DND-41 (cell line): Measurements from ENCODE around the gene MTG2.

Source experiments
- ATAC-seq: fragments of 200-7000 bp; cut with Tn5 transposase; 3 replicates; pipeline ENCODE4 v1.9.1; 2021; ENCODE audit warnings: low read depth; ENCODE audit not compliant: insufficient read depth
- DNase-seq: peaks from one replicate; pipeline ENCODE4 v3.0.0-alpha.2; 2020
- H2AFZ ChIP-seq: 2 replicates; pipeline ENCODE4 v1.6.0; 2012; ENCODE audit warnings: low read depth, low read length
- H3K27ac ChIP-seq: 2 replicates; pipeline ENCODE4 v1.5.1; 2012; ENCODE audit warnings: low read length, inconsistent platforms
- H3K27me3 ChIP-seq: fragments of 200-600 bp; sonication (generic); 2 replicates; pipeline ENCODE4 v1.6.0; 2012; ENCODE audit warnings: low read length, mild to moderate bottlenecking, inconsistent platforms; ENCODE audit not compliant: insufficient read depth, poor library complexity
- H3K36me3 ChIP-seq: 2 replicates; pipeline ENCODE4 v1.5.1; 2012; ENCODE audit warnings: low read length, inconsistent platforms; ENCODE audit not compliant: insufficient read depth
- H3K4me1 ChIP-seq: 2 replicates; pipeline ENCODE4 v1.5.1; 2012; ENCODE audit warnings: mild to moderate bottlenecking, low read length; ENCODE audit not compliant: insufficient read depth
- H3K4me2 ChIP-seq: 2 replicates; pipeline ENCODE4 v1.6.0; 2012; ENCODE audit warnings: mild to moderate bottlenecking, moderate library complexity, low read length, inconsistent platforms; ENCODE audit not compliant: insufficient read depth
- H3K4me3 ChIP-seq, 2 experiments: fragments of 200-600 bp in 1 of 2; shearing (Covaris generic) in 1 of 2; 2 replicates each; pipeline ENCODE4 v1.5.1; 2012 to 2016; ENCODE audit warnings: inconsistent platforms in 2 of 2, low read length in 2 of 2, mild to moderate bottlenecking in 2 of 2, low read depth in 1 of 2, moderate library complexity in 1 of 2
- H3K79me2 ChIP-seq: 2 replicates; pipeline ENCODE4 v1.6.0; 2012; ENCODE audit warnings: low read length, inconsistent platforms; ENCODE audit not compliant: insufficient read depth
- H3K9ac ChIP-seq: 2 replicates; pipeline ENCODE4 v1.6.0; 2012; ENCODE audit warnings: low read depth, mild to moderate bottlenecking, inconsistent platforms, low read length, moderate library complexity
- H3K9me3 ChIP-seq: 2 replicates; pipeline ENCODE4 v1.5.1; 2012; ENCODE audit warnings: low read length, moderate library complexity, mild to moderate bottlenecking, inconsistent platforms; ENCODE audit not compliant: insufficient read depth, severe bottlenecking
- H4K20me1 ChIP-seq: 2 replicates; pipeline ENCODE4 v1.6.0; 2012; ENCODE audit warnings: low read length; ENCODE audit not compliant: insufficient read depth
- EZH2 ChIP-seq: IDR thresholded peaks from 3 replicates; pipeline ENCODE4 v1.6.1; 2012; ENCODE audit warnings: borderline replicate concordance, low read depth, mild to moderate bottlenecking, moderate library complexity, low read length, inconsistent platforms; ENCODE audit not compliant: severe bottlenecking
- TF ChIP-seq, protein P1 (sequence below): IDR thresholded peaks from 2 replicates; pipeline ENCODE4 v1.5.1; 2012; ENCODE audit warnings: borderline replicate concordance, low read length, moderate library complexity, mild to moderate bottlenecking; ENCODE audit not compliant: poor library complexity, severe bottlenecking; ENCODE audit errors: extremely low read depth

Gene MTG2

DNA sequence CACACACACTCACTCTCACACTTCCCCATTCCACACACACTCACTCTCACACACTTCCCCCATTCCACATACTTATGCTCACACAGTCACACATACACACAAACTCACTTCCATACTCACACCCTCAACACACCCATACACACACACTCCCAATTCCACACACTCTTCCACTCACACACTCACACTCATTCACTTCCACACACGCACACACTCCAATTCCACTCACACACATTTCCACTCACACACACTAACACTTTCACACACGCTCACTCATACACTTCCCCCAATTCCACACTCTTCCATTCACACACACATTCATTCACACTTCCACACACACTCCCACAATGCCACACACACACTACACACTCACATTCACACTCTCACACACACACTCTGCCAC is 47.4 kb downstream of the MTG2 start:
- DNase-seq: no peak
- no peak overlapping the region for H3K9ac ChIP-seq
- no peaks in the 10 kb centered on the region for H3K36me3 ChIP-seq
- TF ChIP-seq, protein P1, sequence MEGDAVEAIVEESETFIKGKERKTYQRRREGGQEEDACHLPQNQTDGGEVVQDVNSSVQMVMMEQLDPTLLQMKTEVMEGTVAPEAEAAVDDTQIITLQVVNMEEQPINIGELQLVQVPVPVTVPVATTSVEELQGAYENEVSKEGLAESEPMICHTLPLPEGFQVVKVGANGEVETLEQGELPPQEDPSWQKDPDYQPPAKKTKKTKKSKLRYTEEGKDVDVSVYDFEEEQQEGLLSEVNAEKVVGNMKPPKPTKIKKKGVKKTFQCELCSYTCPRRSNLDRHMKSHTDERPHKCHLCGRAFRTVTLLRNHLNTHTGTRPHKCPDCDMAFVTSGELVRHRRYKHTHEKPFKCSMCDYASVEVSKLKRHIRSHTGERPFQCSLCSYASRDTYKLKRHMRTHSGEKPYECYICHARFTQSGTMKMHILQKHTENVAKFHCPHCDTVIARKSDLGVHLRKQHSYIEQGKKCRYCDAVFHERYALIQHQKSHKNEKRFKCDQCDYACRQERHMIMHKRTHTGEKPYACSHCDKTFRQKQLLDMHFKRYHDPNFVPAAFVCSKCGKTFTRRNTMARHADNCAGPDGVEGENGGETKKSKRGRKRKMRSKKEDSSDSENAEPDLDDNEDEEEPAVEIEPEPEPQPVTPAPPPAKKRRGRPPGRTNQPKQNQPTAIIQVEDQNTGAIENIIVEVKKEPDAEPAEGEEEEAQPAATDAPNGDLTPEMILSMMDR: no peak
- no peak for TF ChIP-seq EZH2
- H3K27me3 ChIP-seq: peaks cover 3% of the 10 kb centered on the region
- no peaks in the 10 kb centered on the region for H3K9me3 ChIP-seq
- H3K79me2 ChIP-seq: no peaks in the 10 kb centered on the region
- no peak overlapping the region for H3K27ac ChIP-seq
- no peaks in the 10 kb centered on the region for H3K4me1 ChIP-seq
- no peak overlapping the region for H3K4me2 ChIP-seq
- H4K20me1 ChIP-seq: peaks cover 32% of the 10 kb centered on the region
- no peak overlapping the region for H3K4me3 ChIP-seq
- no peak overlapping the region for H2AFZ ChIP-seq
- ATAC-seq: no peak

DNA sequence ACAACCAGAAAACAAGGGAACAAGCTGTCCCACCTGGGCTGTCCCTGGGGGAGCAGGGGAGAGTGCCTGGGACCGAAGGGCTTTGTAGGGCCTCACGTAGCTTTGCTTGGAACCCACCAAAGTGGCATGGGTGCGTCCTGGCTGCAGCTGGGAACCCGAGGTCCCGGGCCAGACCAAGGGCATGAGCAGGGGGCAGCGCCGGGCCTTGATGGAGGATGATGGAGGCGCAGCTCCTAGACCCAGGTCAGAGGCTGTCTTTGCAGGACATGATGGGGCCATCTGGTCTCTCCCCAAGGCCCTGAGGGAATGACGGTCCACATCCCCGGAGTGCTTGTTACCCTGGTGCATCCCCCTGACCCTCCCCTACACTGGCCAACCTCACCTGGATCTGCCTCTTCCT is 47.9 kb downstream of the MTG2 start:
- no peaks in the 10 kb centered on the region for H3K79me2 ChIP-seq
- no peak overlapping the region for H2AFZ ChIP-seq
- H3K4me2 ChIP-seq: no peak overlapping the region
- no peak overlapping the region for H3K9ac ChIP-seq
- TF ChIP-seq, protein P1: no peak
- TF ChIP-seq EZH2: no peak
- no peaks in the 10 kb centered on the region for H3K36me3 ChIP-seq
- H3K27ac ChIP-seq: no peak overlapping the region
- no peak overlapping the region for H3K4me3 ChIP-seq
- ATAC-seq: no peak
- DNase-seq: no peak
- H3K27me3 ChIP-seq: peaks cover 3% of the 10 kb centered on the region
- H4K20me1 ChIP-seq: peaks cover 29% of the 10 kb centered on the region
- no peaks in the 10 kb centered on the region for H3K9me3 ChIP-seq
- no peaks in the 10 kb centered on the region for H3K4me1 ChIP-seq

DNA sequence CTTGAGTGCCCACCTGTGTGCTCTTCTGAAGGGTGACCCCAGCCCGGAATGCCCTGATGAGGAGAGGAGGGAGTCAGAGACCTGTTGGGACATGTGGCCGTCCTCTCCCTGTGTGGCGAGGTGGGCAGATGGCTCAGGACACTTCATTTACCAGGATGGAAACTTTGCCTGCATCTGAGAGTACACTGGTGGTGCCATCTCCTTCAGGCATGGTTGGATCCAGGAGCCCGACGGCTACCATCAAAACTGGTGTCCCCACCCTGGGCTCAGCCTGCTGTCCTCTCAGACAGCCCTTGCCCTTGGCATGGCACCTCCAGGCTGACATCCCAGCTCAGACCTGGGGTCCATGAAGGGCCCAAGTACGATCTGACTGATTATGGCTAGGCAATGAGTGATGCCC is 48.5 kb downstream of the MTG2 start:
- TF ChIP-seq, protein P1: no peak
- TF ChIP-seq EZH2: no peak
- no peaks in the 10 kb centered on the region for H3K36me3 ChIP-seq
- no peak overlapping the region for H2AFZ ChIP-seq
- DNase-seq (no peak), ATAC-seq (no peak)
- no peak overlapping the region for H3K9ac ChIP-seq
- no peak overlapping the region for H3K4me3 ChIP-seq
- H3K79me2 ChIP-seq: no peaks in the 10 kb centered on the region
- H3K27me3 ChIP-seq: peaks cover 3% of the 10 kb centered on the region
- no peak overlapping the region for H3K4me2 ChIP-seq
- H3K4me1 ChIP-seq: no peaks in the 10 kb centered on the region
- H3K27ac ChIP-seq: no peak overlapping the region
- no peaks in the 10 kb centered on the region for H3K9me3 ChIP-seq
- peaks cover 25% of the 10 kb centered on the region for H4K20me1 ChIP-seq

DNA sequence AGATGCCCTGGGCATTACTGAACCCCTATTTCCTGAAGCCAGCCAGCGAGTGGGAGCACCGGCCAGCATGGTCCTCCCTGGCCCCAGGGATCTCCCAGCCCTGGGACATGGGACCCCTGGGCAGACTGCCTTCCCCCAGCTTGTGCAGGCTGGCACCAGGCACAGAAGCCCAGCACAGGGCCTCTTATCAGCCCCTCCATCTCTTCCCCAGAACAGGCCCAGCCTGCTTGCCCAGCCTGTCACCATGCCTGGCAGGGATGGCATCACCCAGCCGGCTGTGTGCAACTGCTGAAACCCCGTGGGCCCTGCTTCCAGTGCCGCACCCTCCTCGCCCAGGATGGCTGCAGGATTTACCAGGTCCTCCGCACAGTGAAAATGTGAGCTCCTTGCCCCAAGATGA is 49.4 kb downstream of the MTG2 start:
- ATAC-seq: no peak
- no peaks in the 10 kb centered on the region for H3K9me3 ChIP-seq
- H3K79me2 ChIP-seq: no peaks in the 10 kb centered on the region
- H3K4me3 ChIP-seq: no peak overlapping the region
- H3K27me3 ChIP-seq: peaks cover 3% of the 10 kb centered on the region
- no peaks in the 10 kb centered on the region for H3K36me3 ChIP-seq
- TF ChIP-seq EZH2: no peak
- TF ChIP-seq, protein P1: no peak
- DNase-seq: no peak
- H3K4me2 ChIP-seq: no peak overlapping the region
- peaks cover 2% of the 10 kb centered on the region; the same call in 1 of the 2 replicates for H3K4me1 ChIP-seq
- H3K27ac ChIP-seq: no peak overlapping the region
- H4K20me1 ChIP-seq: peaks cover 19% of the 10 kb centered on the region
- no peak overlapping the region for H2AFZ ChIP-seq
- no peak overlapping the region for H3K9ac ChIP-seq
